H1 (cell line): ENCODE data around the gene GIPC2. TPM values are rescaled to one million over a fixed set of nuclear protein-coding genes. Genes with fewer than 3 reads are reported as not detected.

Experiments
- CTCF ChIA-PET: fragments of 300-600 bp; sonication (Branson Sonifier 250); formaldehyde crosslinking; loops from one replicate; lab custom pipeline; 2021; ENCODE audit not compliant: partially characterized antibody; lab: Charles Lee
- POLR2A ChIA-PET: fragments of 300-600 bp; sonication (Branson Sonifier 250); formaldehyde crosslinking; loops from one replicate; lab custom pipeline; 2021; ENCODE audit warnings: inconsistent platforms; ENCODE audit not compliant: partially characterized antibody; lab: Charles Lee
- DNase-seq, 2 experiments: peaks; one replicate each; pipeline versions ENCODE4 v3.0.0 to v3.0.0-alpha.2; 2010 to 2022; ENCODE audit warnings: low spot score in 2 of 2, low read depth in 1 of 2, mixed read lengths in 1 of 2
- FAIRE-seq: peaks from 2 replicates; lab custom pipeline; 2011; peaks lifted over from hg19 to GRCh38; lab: Jason Lieb, UNC
- H2AFZ ChIP-seq: 2 replicates; pipeline ENCODE4 v1.8.1; 2012; ENCODE audit warnings: low read length, inconsistent platforms
- H2AK5ac ChIP-seq: 2 replicates; pipeline ENCODE4 v1.6.1; 2013; ENCODE audit warnings: low read depth, low read length
- H2BK120ac ChIP-seq: replicated peaks from 2 replicates; pipeline ENCODE3; 2013; ENCODE audit warnings: low read depth, low read length, inconsistent platforms
- H2BK12ac ChIP-seq: 2 replicates; pipeline ENCODE4 v1.6.1; 2013; ENCODE audit warnings: low read depth, low read length
- H2BK15ac ChIP-seq: 2 replicates; pipeline ENCODE4 v1.6.1; 2013; ENCODE audit warnings: low read length
- H2BK20ac ChIP-seq: 2 replicates; pipeline ENCODE4 v1.6.1; 2013; ENCODE audit warnings: low read length
- H2BK5ac ChIP-seq: 2 replicates; pipeline ENCODE4 v1.6.1; 2013; ENCODE audit warnings: low read depth, low read length
- H3K14ac ChIP-seq: 2 replicates; pipeline ENCODE4 v1.6.1; 2013; ENCODE audit warnings: inconsistent platforms; ENCODE audit not compliant: insufficient read length
- H3K18ac ChIP-seq: 2 replicates; pipeline ENCODE4 v1.6.1; 2013; ENCODE audit warnings: low read length; ENCODE audit errors: extremely low read depth
- H3K23ac ChIP-seq: 2 replicates; pipeline ENCODE4 v1.6.1; 2013; ENCODE audit warnings: inconsistent platforms; ENCODE audit not compliant: insufficient read length
- H3K23me2 ChIP-seq: 2 replicates; pipeline ENCODE4 v1.6.1; 2013; ENCODE audit warnings: low read depth, low read length
- H3K27ac ChIP-seq: 2 replicates; pipeline ENCODE4 v1.6.1; 2011; ENCODE audit warnings: low read depth, low read length, inconsistent platforms
- H3K27me3 ChIP-seq, 4 experiments: replicated peaks in 1 of 4; 1 replicate in 1 of 4; 2 replicates in 3 of 4; pipeline versions ENCODE4 v1.6.1 to v1.8.1; 2011 to 2013; ENCODE audit warnings: low read length in 3 of 4, mild to moderate bottlenecking in 3 of 4, inconsistent platforms in 2 of 4, mixed read lengths in 2 of 4, moderate library complexity in 1 of 4; ENCODE audit not compliant: control insufficient read depth in 3 of 4, insufficient read depth in 3 of 4; ENCODE audit errors: extremely low read depth in 1 of 4
- H3K36me3 ChIP-seq, 4 experiments: 2 replicates each; pipeline versions ENCODE4 v1.6.1 to v1.8.1; 2011 to 2013; ENCODE audit warnings: mild to moderate bottlenecking in 4 of 4, low read length in 3 of 4, moderate library complexity in 2 of 4, control low read depth in 1 of 4, inconsistent platforms in 1 of 4; ENCODE audit not compliant: insufficient read depth in 4 of 4, control insufficient read depth in 2 of 4
- H3K4ac ChIP-seq: replicated peaks from 2 replicates; pipeline ENCODE3; 2013; ENCODE audit warnings: low read length, low read depth, mixed read lengths, inconsistent platforms; ENCODE audit not compliant: insufficient read length
- H3K4me1 ChIP-seq, 4 experiments: replicated peaks in 1 of 4; 1 replicate in 1 of 4; 2 replicates in 3 of 4; pipeline versions ENCODE4 v1.6.1 to v1.8.1; 2011 to 2013; ENCODE audit warnings: low read length in 3 of 4, inconsistent platforms in 2 of 4, mixed read lengths in 1 of 4; ENCODE audit not compliant: insufficient read depth in 4 of 4, control insufficient read depth in 3 of 4
- H3K4me2 ChIP-seq, 2 experiments: 2 replicates each; pipeline versions ENCODE4 v1.6.1 to v1.8.1; 2011 to 2013; ENCODE audit warnings: low read depth in 2 of 2, low read length in 2 of 2, control low read depth in 1 of 2, inconsistent platforms in 1 of 2, mild to moderate bottlenecking in 1 of 2; ENCODE audit not compliant: insufficient read depth in 1 of 2
- H3K4me3 ChIP-seq, 4 experiments: fragments of 200-600, 300-600 bp in 1 of 4; sonication (generic), shearing (Covaris generic), sonication (Bioruptor Twin) in 1 of 4; 2 replicates each; pipeline versions ENCODE4 v1.5.1 to v1.8.1; 2011 to 2016; ENCODE audit warnings: low read length in 4 of 4, low read depth in 3 of 4, control low read depth in 2 of 4, inconsistent platforms in 2 of 4, mild to moderate bottlenecking in 2 of 4, mixed read lengths in 1 of 4, moderate library complexity in 1 of 4; ENCODE audit not compliant: insufficient read depth in 2 of 4; ENCODE audit errors: extremely low read depth in 1 of 4
- H3K56ac ChIP-seq: replicated peaks from 2 replicates; pipeline ENCODE3; 2013; ENCODE audit warnings: low read depth, mild to moderate bottlenecking, mixed read lengths, low read length, inconsistent platforms; ENCODE audit not compliant: insufficient read length
- H3K79me1 ChIP-seq: 2 replicates; pipeline ENCODE4 v1.6.1; 2013; ENCODE audit warnings: low read depth, low read length, control low read depth
- H3K79me2 ChIP-seq, 2 experiments: 2 replicates each; pipeline versions ENCODE4 v1.6.1 to v1.8.1; 2012 to 2013; ENCODE audit warnings: low read length in 2 of 2, mild to moderate bottlenecking in 2 of 2, inconsistent platforms in 1 of 2; ENCODE audit not compliant: insufficient read depth in 2 of 2, control insufficient read depth in 1 of 2
- H3K9ac ChIP-seq, 4 experiments: replicated peaks in 1 of 4; 1 replicate in 1 of 4; 2 replicates in 3 of 4; pipeline versions ENCODE4 v1.6.1 to v1.8.1; 2011 to 2013; ENCODE audit warnings: low read depth in 3 of 4, low read length in 3 of 4, control low read depth in 2 of 4, mild to moderate bottlenecking in 2 of 4, moderate library complexity in 2 of 4, inconsistent platforms in 1 of 4; ENCODE audit errors: extremely low read depth in 1 of 4
- H3K9me3 ChIP-seq, 2 experiments: 2 replicates each; pipeline versions ENCODE4 v1.6.1 to v1.8.1; 2012 to 2013; ENCODE audit warnings: mild to moderate bottlenecking in 2 of 2, moderate library complexity in 2 of 2, control low read depth in 1 of 2, inconsistent platforms in 1 of 2, low read depth in 1 of 2, low read length in 1 of 2, mixed read lengths in 1 of 2; ENCODE audit not compliant: insufficient read depth in 2 of 2
- H4K20me1 ChIP-seq, 2 experiments: replicated peaks in 1 of 2; 2 replicates each; pipeline versions ENCODE3 to v1.8.1; 2011 to 2013; ENCODE audit warnings: inconsistent platforms in 2 of 2, low read length in 2 of 2, mild to moderate bottlenecking in 1 of 2; ENCODE audit not compliant: insufficient read depth in 2 of 2, control insufficient read depth in 1 of 2
- H4K5ac ChIP-seq: 2 replicates; pipeline ENCODE4 v1.6.1; 2013; ENCODE audit warnings: low read length, low read depth, mixed read lengths, inconsistent platforms; ENCODE audit not compliant: insufficient read length
- H4K8ac ChIP-seq: 2 replicates; pipeline ENCODE4 v1.8.0; 2013; ENCODE audit warnings: mild to moderate bottlenecking, moderate library complexity, low read length, inconsistent platforms; ENCODE audit not compliant: insufficient read depth; ENCODE audit errors: extremely low read depth
- H4K91ac ChIP-seq: replicated peaks from 2 replicates; pipeline ENCODE3; 2013; ENCODE audit warnings: low read length, mixed read lengths, inconsistent platforms; ENCODE audit not compliant: insufficient read length
- BACH1 ChIP-seq: IDR thresholded peaks from 2 replicates; pipeline ENCODE4 v1.6.1; 2012; ENCODE audit warnings: low read length, improper control_type of control experiment
- CBX5 ChIP-seq: fragments of 300-800, 300-1000 bp; sonication (generic); IDR thresholded peaks from 2 replicates; pipeline ENCODE4 v1.7.1; 2016; ENCODE audit warnings: antibody characterized with exemption, low read length, low read depth
- CEBPB ChIP-seq: IDR thresholded peaks from 2 replicates; pipeline ENCODE4 v1.6.1; 2012; ENCODE audit warnings: low read depth, low read length
- EP300 ChIP-seq, 2 experiments: IDR thresholded peaks; 1 replicate in 1 of 2; 2 replicates in 1 of 2; pipeline ENCODE4 v1.6.1; 2011 to 2012; ENCODE audit warnings: low read depth in 2 of 2, low read length in 2 of 2, mild to moderate bottlenecking in 2 of 2, borderline replicate concordance in 1 of 2, inconsistent platforms in 1 of 2, moderate library complexity in 1 of 2
- HDAC2 ChIP-seq, 2 experiments: fragments of 300-600 bp in 1 of 2; sonication (generic) in 1 of 2; IDR thresholded peaks; 2 replicates each; pipeline ENCODE4 v1.6.1; 2011 to 2012; ENCODE audit warnings: low read depth in 2 of 2, low read length in 2 of 2, mild to moderate bottlenecking in 2 of 2, moderate library complexity in 2 of 2, borderline replicate concordance in 1 of 2, inconsistent platforms in 1 of 2
- HDAC6 ChIP-seq: IDR thresholded peaks from one replicate; pipeline ENCODE4 v1.7.1; 2012; ENCODE audit warnings: low read depth, mild to moderate bottlenecking, inconsistent platforms, low read length, moderate library complexity
- MAFK ChIP-seq: IDR thresholded peaks from 2 replicates; pipeline ENCODE4 v1.6.1; 2012; ENCODE audit warnings: low read depth, mild to moderate bottlenecking, improper control_type of control experiment, low read length
- NRF1 ChIP-seq: IDR thresholded peaks from 2 replicates; pipeline ENCODE4 v1.6.1; 2011; ENCODE audit warnings: mild to moderate bottlenecking, low read depth, low read length, improper control_type of control experiment
- POU5F1 ChIP-seq: IDR thresholded peaks from 2 replicates; pipeline ENCODE4 v1.6.1; 2011; ENCODE audit warnings: low read depth, mild to moderate bottlenecking, low read length, moderate library complexity
- SAP30 ChIP-seq: fragments of 300-600 bp; sonication (generic); IDR thresholded peaks from 2 replicates; pipeline ENCODE4 v1.7.1; 2012; ENCODE audit warnings: low read length, moderate library complexity, mild to moderate bottlenecking, inconsistent platforms; ENCODE audit not compliant: insufficient read depth, insufficient replicate concordance
- SIN3A ChIP-seq, 2 experiments: IDR thresholded peaks in 1 of 2; conservative IDR thresholded peaks in 1 of 2; 2 replicates each; pipeline ENCODE4 v1.6.1; 2011 to 2012; ENCODE audit warnings: low read length in 2 of 2, improper control_type of control experiment in 1 of 2, low read depth in 1 of 2, mild to moderate bottlenecking in 1 of 2
- SIRT6 ChIP-seq: IDR thresholded peaks from one replicate; pipeline ENCODE4 v1.7.1; 2012; ENCODE audit warnings: low read length, inconsistent platforms
- TEAD4 ChIP-seq: IDR thresholded peaks from 2 replicates; pipeline ENCODE4 v1.6.1; 2012; ENCODE audit warnings: low read depth, low read length, inconsistent platforms, mixed read lengths
- WGBS, 2 experiments: shearing (Covaris generic) in 1 of 2; methylation state at CpG; one replicate each; pipeline versions ENCODE4 v1.1.6 to v1.1.7; 2013 to 2015; ENCODE audit warnings: low lambda C conversion rate in 2 of 2, mixed read lengths in 2 of 2, inconsistent platforms in 1 of 2, low coverage in 1 of 2, missing lambda C conversion rate in 1 of 2; ENCODE audit not compliant: insufficient replicate concordance in 2 of 2, insufficient coverage in 1 of 2, insufficient read length in 1 of 2; ENCODE audit errors: extremely low coverage in 1 of 2, missing lambda C conversion rate in 1 of 2; 5-methylcytosine and 5-hydroxymethylcytosine counted together
- polyA plus RNA-seq, 7 experiments: library from polyadenylated mRNA; depleted of rRNA in 3 of 7; stranded (reverse) in 5 of 7; unstranded in 2 of 7; fragments of >200 nt in 5 of 7; fragments of 200-250 nt in 2 of 7; gene quantifications; 1 replicate in 5 of 7; 2 replicates in 1 of 7; 4 replicates in 1 of 7; pipeline versions ENCODE4 v1.2.1 to v1.2.3, GENCODE V29; 2011 to 2013; ENCODE audit warnings: missing spikeins in 2 of 7, mixed read lengths in 2 of 7
- total RNA-seq: library from RNA; stranded (reverse); fragmentation: NEBNext Ultra II Directional; extraction: Animal tissue kit (Norgen Biotek cat#: 25700); gene quantifications from 2 replicates; pipeline ENCODE4 v1.2.1, GENCODE V29; 2021

Gene GIPC2
- total and polyA plus RNA-seq, 2 of the 8 experiments (the other 6 are each of a cell fraction or from before 2014, with no cell fraction given) = 0.29 to 0.69 TPM

GRCh38 chr1:78055565-78056132 lies 9.9 kb downstream of the GIPC2 start:
- Histone ChIP-seq H4K8ac (no peak overlapping the region), H2AFZ (no peak overlapping the region), H2BK20ac (no peak overlapping the region), H4K91ac (no peak overlapping the region), H3K79me1 (no peaks in the 10 kb centered on the region), H3K14ac (no peak overlapping the region), H4K5ac (no peak overlapping the region), H2BK15ac (no peak overlapping the region), H3K4me1 (peaks cover 0 to 4% (median 0%) of the 10 kb centered on the region in 4 experiments; a peak in 1 of 7 replicates), H3K56ac (no peak overlapping the region), H3K23ac (no peak overlapping the region), H3K9me3 (no peaks in the 10 kb centered on the region), H3K4me2 (no peak overlapping the region), H3K36me3 (no peaks in the 10 kb centered on the region), H2BK120ac (no peak overlapping the region), H2BK5ac (no peak overlapping the region), H3K23me2 (no peaks in the 10 kb centered on the region), H3K27me3 (no peaks in the 10 kb centered on the region), H3K4me3 (no peak overlapping the region), H2AK5ac (no peak overlapping the region), H3K4ac (no peak overlapping the region), H2BK12ac (no peak overlapping the region), H4K20me1 (no peaks in the 10 kb centered on the region), H3K27ac (no peak overlapping the region), H3K79me2 (no peaks in the 10 kb centered on the region), H3K18ac (no peak overlapping the region), H3K9ac (no peak overlapping the region)
- no peak for DNase-seq
- POLR2A ChIA-PET = interaction anchor here (1.0 kb wide), 1 partner anchor 10 kb away, joined by 4 read pairs; the partner anchor contains the start of gene GIPC2
- WGBS, 2 experiments = 83% methylated on average over 3 of the region's 3 CpGs; no CpG with 5 or more reads in 1 of the 2 experiments
- CTCF ChIA-PET = interaction anchor here (1.4 kb wide), 1 partner anchor 9 kb away, joined by 4 read pairs; the partner anchor contains the start of gene GIPC2
- no peak for FAIRE-seq
- TF ChIP-seq HDAC6 (no peak), BACH1 (no peak), SAP30 (no peak), SIRT6 (no peak), TEAD4 (no peak), CEBPB (no peak), EP300 (IDR thresholded peaks at IDR 0.05; ENCODE audit: borderline replicate concordance in 1 of 2, low read depth in 2 of 2, low read length in 2 of 2) (no peak), MAFK (no peak), SIN3A (conservative IDR thresholded peaks at IDR 0.05 in 1 of 2, IDR thresholded peaks at IDR 0.05 in 1 of 2; ENCODE audit: low read depth in 1 of 2, low read length in 2 of 2) (no peak), HDAC2 (IDR thresholded peaks at IDR 0.05; ENCODE audit: borderline replicate concordance in 1 of 2, low read depth in 2 of 2, low read length in 2 of 2) (no peak), NRF1 (no peak), POU5F1 (no peak), CBX5 (no peak)
